ENCODE results near the gene CLEC4G. TPM values are rescaled to one million over a fixed set of nuclear protein-coding genes. Genes with fewer than 3 reads are reported as not detected.

CLEC4G gene
- total RNA-seq, 4 donors from 2014 or later = 0.59 to 16.5 (median 1.7) TPM; not detected in 1

GRCh38 chr19:7699003-7699402 is 32.9 kb downstream of the CLEC4G start:
- H3K4me1 ChIP-seq = no peaks in the 10 kb centered on the region
- H3K9me3 ChIP-seq = no peaks in the 10 kb centered on the region
- TF ChIP-seq EP300 (IDR thresholded peaks at IDR 0.05) = no peak
- TF ChIP-seq POLR2A (IDR thresholded peaks at IDR 0.05) = no peak
- TF ChIP-seq, protein P1, sequence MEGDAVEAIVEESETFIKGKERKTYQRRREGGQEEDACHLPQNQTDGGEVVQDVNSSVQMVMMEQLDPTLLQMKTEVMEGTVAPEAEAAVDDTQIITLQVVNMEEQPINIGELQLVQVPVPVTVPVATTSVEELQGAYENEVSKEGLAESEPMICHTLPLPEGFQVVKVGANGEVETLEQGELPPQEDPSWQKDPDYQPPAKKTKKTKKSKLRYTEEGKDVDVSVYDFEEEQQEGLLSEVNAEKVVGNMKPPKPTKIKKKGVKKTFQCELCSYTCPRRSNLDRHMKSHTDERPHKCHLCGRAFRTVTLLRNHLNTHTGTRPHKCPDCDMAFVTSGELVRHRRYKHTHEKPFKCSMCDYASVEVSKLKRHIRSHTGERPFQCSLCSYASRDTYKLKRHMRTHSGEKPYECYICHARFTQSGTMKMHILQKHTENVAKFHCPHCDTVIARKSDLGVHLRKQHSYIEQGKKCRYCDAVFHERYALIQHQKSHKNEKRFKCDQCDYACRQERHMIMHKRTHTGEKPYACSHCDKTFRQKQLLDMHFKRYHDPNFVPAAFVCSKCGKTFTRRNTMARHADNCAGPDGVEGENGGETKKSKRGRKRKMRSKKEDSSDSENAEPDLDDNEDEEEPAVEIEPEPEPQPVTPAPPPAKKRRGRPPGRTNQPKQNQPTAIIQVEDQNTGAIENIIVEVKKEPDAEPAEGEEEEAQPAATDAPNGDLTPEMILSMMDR (IDR thresholded peaks at IDR 0.05) = no peak
- H3K4me3 ChIP-seq = no peak overlapping the region
- no peak overlapping the region for H3K27ac ChIP-seq
- DNase-seq (ENCODE audit: low spot score in 2 of 2) = no peak
- H3K27me3 ChIP-seq = peaks cover 0 to 38% of the 10 kb centered on the region in 2 donors
- WGBS, 2 donors = 39 to 41% methylated on average over 2 of the region's 2 CpGs
- no peaks in the 10 kb centered on the region for H3K36me3 ChIP-seq

- 17 to 30% methylated on average over 9 to 11 of the region's 11 CpGs for WGBS, 2 donors
- Histone ChIP-seq H3K4me3 (no peak overlapping the region), H3K27me3 (peaks cover 0 to 38% of the 10 kb centered on the region in 2 donors), H3K36me3 (no peaks in the 10 kb centered on the region), H3K9me3 (no peaks in the 10 kb centered on the region), H3K27ac (no peak overlapping the region), H3K4me1 (no peaks in the 10 kb centered on the region)
- no peak for DNase-seq (ENCODE audit: low spot score in 2 of 2)
- TF ChIP-seq POLR2A (IDR thresholded peaks at IDR 0.05) (no peak), EP300 (IDR thresholded peaks at IDR 0.05) (no peak)
- TF ChIP-seq, protein P1 (IDR thresholded peaks at IDR 0.05) = no peak
These were observed 33.3 kb downstream of the CLEC4G start for GRCh38 chr19:7698583-7698982.

- Histone ChIP-seq H3K4me1 (no peaks in the 10 kb centered on the region), H3K27ac (no peak overlapping the region), H3K36me3 (no peaks in the 10 kb centered on the region)
These were observed 34.1 kb downstream of the CLEC4G start for GRCh38 chr19:7697721-7698287.

DNA sequence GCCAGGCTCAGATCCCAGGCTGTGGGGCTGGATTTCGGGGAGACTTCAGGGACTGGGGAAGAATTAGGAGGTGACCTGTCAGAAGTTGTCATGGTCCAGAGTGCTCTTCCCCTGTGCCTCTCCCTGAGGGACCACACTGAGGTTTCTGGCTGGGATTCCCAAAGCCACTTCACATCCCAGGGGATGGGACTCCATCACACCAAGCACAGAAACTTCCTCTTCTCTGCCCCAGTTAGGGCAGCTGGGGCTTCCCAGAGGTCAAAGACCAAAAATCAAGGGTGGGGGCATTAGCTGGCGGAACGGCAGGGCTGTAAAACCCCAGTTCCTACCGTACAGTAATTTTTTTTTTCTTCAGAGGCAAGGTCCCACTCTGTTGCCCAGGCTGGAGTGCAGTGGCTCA is 37.4 kb downstream of the CLEC4G start:
- TF ChIP-seq EP300 (IDR thresholded peaks at IDR 0.05) (no peak), POLR2A (IDR thresholded peaks at IDR 0.05) (no peak)
- TF ChIP-seq, protein P1 (IDR thresholded peaks at IDR 0.05) = no peak
- Histone ChIP-seq H3K4me3 (no peak overlapping the region), H3K36me3 (no peaks in the 10 kb centered on the region), H3K4me1 (no peaks in the 10 kb centered on the region), H3K27ac (no peak overlapping the region), H3K9me3 (no peaks in the 10 kb centered on the region), H3K27me3 (peaks cover 0 to 26% of the 10 kb centered on the region in 2 donors)
- DNase-seq (ENCODE audit: low spot score in 2 of 2) = no peak
- 53 to 59% methylated on average over 4 of the region's 4 CpGs for WGBS, 2 donors

More at GRCh38 chr19:7697721-7698287, 34.1 kb downstream of the CLEC4G start:
- no peak overlapping the region for H3K4me3 ChIP-seq
- no peak for DNase-seq (ENCODE audit: low spot score in 2 of 2)
- no peaks in the 10 kb centered on the region for H3K9me3 ChIP-seq
- no peak for TF ChIP-seq POLR2A (IDR thresholded peaks at IDR 0.05)
- no peak for TF ChIP-seq EP300 (IDR thresholded peaks at IDR 0.05)
- TF ChIP-seq, protein P1 (IDR thresholded peaks at IDR 0.05) = no peak
- H3K27me3 ChIP-seq = peaks cover 0 to 38% of the 10 kb centered on the region in 2 donors
- 81 to 82% methylated on average over 10 of the region's 10 CpGs for WGBS, 2 donors

DNA sequence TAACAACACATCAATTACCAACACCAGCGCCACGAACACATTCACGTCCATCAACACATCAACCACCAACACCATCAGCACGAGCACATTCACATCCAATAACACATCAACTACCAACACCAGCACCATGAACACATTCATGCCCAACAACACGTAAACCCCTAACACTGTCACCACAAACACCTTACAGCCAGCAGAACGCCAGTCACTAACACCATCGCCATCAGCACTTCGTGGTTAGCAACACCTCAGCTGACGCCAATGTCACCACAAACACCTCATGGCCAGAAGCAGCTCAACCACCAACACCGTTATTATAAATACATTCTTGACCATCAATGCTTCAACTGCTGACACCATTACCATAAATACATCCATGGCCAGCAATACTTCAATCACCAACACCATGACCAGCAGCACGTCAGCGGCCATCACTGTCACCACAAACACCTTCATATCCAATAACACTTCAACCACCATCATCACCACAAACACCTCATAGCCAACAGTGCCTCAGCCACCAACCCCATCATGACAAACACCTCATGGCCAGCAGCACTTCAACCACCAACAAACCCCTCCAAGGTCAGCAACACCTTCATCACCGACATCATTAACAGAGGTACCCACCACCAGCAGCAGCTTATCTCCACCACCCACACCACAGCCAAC is 39.4 kb downstream of the CLEC4G start:
- Histone ChIP-seq H3K4me1 (no peaks in the 10 kb centered on the region), H3K27me3 (peaks cover 0 to 10% of the 10 kb centered on the region in 2 donors), H3K4me3 (no peak overlapping the region), H3K9me3 (no peaks in the 10 kb centered on the region), H3K36me3 (no peaks in the 10 kb centered on the region), H3K27ac (no peak overlapping the region)
- 77 to 92% methylated on average over 13 of the region's 13 CpGs for WGBS, 2 donors
- TF ChIP-seq POLR2A (IDR thresholded peaks at IDR 0.05) (no peak), EP300 (IDR thresholded peaks at IDR 0.05) (no peak)
- TF ChIP-seq, protein P1 (IDR thresholded peaks at IDR 0.05) = no peak
- no peak for DNase-seq (ENCODE audit: low spot score in 2 of 2)

Measured in tibial nerve (tissue), 4 donors.